ENCODE results near the gene KRT73.

GRCh38 chr12:52655720-52656124 is 37.4 kb upstream of the KRT73 start:
- TF ChIP-seq CTCF (IDR thresholded peaks at IDR 0.05; ENCODE audit: low read depth, low read length) (no peak), POLR2A (IDR thresholded peaks at IDR 0.05; ENCODE audit: extremely low read depth, insufficient read length) (no peak)

Measured in NB4 (cell line).